Osteoblast (primary cell): Measurements from ENCODE around the gene SENP8. TPM values are rescaled to one million over a fixed set of nuclear protein-coding genes. Genes with fewer than 3 reads are reported as not detected.
A peak's percentile ranks its signal among the peaks of the same experiment; 100 is the strongest.

ENCODE experiments used
- DNase-seq: peaks from one replicate; pipeline ENCODE4 v3.0.0; 2011; ENCODE audit warnings: low spot score, mixed read lengths; ENCODE audit not compliant: insufficient read length; ENCODE audit errors: missing footprints
- H2AFZ ChIP-seq: 2 replicates; pipeline ENCODE4 v1.6.0; 2011; ENCODE audit warnings: mild to moderate bottlenecking, low read length
- H3K27ac ChIP-seq: 2 replicates; pipeline ENCODE4 v1.5.1; 2011; ENCODE audit warnings: mild to moderate bottlenecking, low read depth, low read length, moderate library complexity
- H3K27me3 ChIP-seq: 2 replicates; pipeline ENCODE4 v1.6.0; 2012; ENCODE audit warnings: mild to moderate bottlenecking, control low read depth, inconsistent platforms, low read length, moderate library complexity; ENCODE audit not compliant: insufficient read depth
- H3K36me3 ChIP-seq: 2 replicates; pipeline ENCODE4 v1.5.1; 2011; ENCODE audit warnings: mild to moderate bottlenecking, low read length, control low read depth, moderate library complexity; ENCODE audit not compliant: insufficient read depth
- H3K4me1 ChIP-seq: 2 replicates; pipeline ENCODE4 v1.5.1; 2011; ENCODE audit warnings: mild to moderate bottlenecking, low read length, control low read depth, moderate library complexity; ENCODE audit not compliant: insufficient read depth
- H3K4me2 ChIP-seq: 2 replicates; pipeline ENCODE4 v1.6.0; 2011; ENCODE audit warnings: mild to moderate bottlenecking, low read length; ENCODE audit not compliant: insufficient read depth
- H3K4me3 ChIP-seq: fragments of 200-600 bp; sonication (generic); 3 replicates; pipeline ENCODE4 v1.5.1; 2012; ENCODE audit warnings: mild to moderate bottlenecking, low read length, inconsistent platforms; ENCODE audit not compliant: insufficient read depth
- H3K79me2 ChIP-seq: 2 replicates; pipeline ENCODE4 v1.6.0; 2012; ENCODE audit warnings: mild to moderate bottlenecking, low read length, control low read depth, inconsistent platforms; ENCODE audit not compliant: insufficient read depth
- H3K9me3 ChIP-seq: 2 replicates; pipeline ENCODE4 v1.5.1; 2011; ENCODE audit warnings: low read depth, low read length, control low read depth
- H4K20me1 ChIP-seq: 2 replicates; pipeline ENCODE4 v1.6.0; 2012; ENCODE audit warnings: mild to moderate bottlenecking, low read length, control low read depth; ENCODE audit not compliant: insufficient read depth
- total RNA-seq: library from RNA; depleted of rRNA; stranded (reverse); fragments of >200 nt; gene quantifications from 2 replicates; pipeline ENCODE4 v1.2.3, GENCODE V29; 2012
- TF ChIP-seq, protein P1 (sequence below): IDR thresholded peaks from 2 replicates; pipeline ENCODE4 v1.5.1; 2011; ENCODE audit warnings: mild to moderate bottlenecking, low read depth, low read length, moderate library complexity; ENCODE audit errors: extremely low read depth

The SENP8 gene
- total RNA-seq, 1 donor, result 2.5 TPM

DNA sequence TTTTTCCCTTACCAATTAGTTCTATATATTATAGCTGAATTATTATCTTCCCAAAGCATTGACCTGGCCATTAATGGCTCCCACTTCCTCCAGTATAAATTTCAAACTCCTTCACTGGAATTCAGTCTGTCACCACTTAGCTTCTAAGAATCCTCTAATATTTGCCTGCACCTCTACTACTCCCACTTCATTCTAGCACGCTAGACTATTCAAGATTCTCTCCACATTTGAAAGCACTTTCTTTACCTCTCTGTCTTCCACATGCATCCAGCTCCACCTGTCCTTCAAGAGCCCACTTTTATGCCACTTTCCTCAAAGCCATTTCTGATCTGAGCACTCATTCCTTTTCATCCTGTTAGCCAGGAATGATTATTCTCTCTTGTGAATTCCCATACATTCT is 15.0 kb downstream of the SENP8 start:
- Histone ChIP-seq H3K4me1 (no peaks in the 10 kb centered on the region), H3K4me3 (no peak overlapping the region), H3K79me2 (no peaks in the 10 kb centered on the region), H4K20me1 (no peaks in the 10 kb centered on the region), H3K27ac (no peak overlapping the region), H3K4me2 (no peak overlapping the region), H2AFZ (no peak overlapping the region), H3K36me3 (no peaks in the 10 kb centered on the region), H3K9me3 (no peaks in the 10 kb centered on the region), H3K27me3 (no peaks in the 10 kb centered on the region)
- TF ChIP-seq, protein P1, sequence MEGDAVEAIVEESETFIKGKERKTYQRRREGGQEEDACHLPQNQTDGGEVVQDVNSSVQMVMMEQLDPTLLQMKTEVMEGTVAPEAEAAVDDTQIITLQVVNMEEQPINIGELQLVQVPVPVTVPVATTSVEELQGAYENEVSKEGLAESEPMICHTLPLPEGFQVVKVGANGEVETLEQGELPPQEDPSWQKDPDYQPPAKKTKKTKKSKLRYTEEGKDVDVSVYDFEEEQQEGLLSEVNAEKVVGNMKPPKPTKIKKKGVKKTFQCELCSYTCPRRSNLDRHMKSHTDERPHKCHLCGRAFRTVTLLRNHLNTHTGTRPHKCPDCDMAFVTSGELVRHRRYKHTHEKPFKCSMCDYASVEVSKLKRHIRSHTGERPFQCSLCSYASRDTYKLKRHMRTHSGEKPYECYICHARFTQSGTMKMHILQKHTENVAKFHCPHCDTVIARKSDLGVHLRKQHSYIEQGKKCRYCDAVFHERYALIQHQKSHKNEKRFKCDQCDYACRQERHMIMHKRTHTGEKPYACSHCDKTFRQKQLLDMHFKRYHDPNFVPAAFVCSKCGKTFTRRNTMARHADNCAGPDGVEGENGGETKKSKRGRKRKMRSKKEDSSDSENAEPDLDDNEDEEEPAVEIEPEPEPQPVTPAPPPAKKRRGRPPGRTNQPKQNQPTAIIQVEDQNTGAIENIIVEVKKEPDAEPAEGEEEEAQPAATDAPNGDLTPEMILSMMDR, result no peak
- DNase-seq, result peak; percentile 4

DNA sequence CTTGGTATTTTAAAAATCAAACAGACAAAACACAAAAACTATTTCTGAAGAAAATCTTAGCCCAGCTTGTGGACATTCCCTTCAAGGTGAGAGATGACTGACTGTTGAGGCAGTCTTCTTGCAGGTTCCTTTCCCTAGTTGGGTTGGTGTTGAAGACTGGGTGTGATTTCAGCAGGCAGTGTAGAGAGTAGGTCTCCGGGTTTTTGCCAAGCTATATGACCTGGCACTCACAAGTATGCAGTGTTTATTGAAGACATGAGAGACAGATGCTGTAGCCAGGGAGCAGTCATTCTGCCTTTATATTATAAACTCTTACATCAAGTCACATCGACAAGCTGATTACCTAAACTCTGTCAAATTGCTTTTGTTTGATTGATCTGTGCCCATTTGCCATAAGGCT is 17.5 kb downstream of the SENP8 start:
- DNase-seq, result no peak
- H3K27ac ChIP-seq, result no peak overlapping the region
- no peaks in the 10 kb centered on the region for H3K9me3 ChIP-seq
- H3K36me3 ChIP-seq, result no peaks in the 10 kb centered on the region
- no peaks in the 10 kb centered on the region for H3K79me2 ChIP-seq
- no peaks in the 10 kb centered on the region for H4K20me1 ChIP-seq
- H3K4me2 ChIP-seq, result no peak overlapping the region
- no peak overlapping the region for H2AFZ ChIP-seq
- TF ChIP-seq, protein P1, result no peak
- no peaks in the 10 kb centered on the region for H3K4me1 ChIP-seq
- no peak overlapping the region for H3K4me3 ChIP-seq
- H3K27me3 ChIP-seq, result no peaks in the 10 kb centered on the region

DNA sequence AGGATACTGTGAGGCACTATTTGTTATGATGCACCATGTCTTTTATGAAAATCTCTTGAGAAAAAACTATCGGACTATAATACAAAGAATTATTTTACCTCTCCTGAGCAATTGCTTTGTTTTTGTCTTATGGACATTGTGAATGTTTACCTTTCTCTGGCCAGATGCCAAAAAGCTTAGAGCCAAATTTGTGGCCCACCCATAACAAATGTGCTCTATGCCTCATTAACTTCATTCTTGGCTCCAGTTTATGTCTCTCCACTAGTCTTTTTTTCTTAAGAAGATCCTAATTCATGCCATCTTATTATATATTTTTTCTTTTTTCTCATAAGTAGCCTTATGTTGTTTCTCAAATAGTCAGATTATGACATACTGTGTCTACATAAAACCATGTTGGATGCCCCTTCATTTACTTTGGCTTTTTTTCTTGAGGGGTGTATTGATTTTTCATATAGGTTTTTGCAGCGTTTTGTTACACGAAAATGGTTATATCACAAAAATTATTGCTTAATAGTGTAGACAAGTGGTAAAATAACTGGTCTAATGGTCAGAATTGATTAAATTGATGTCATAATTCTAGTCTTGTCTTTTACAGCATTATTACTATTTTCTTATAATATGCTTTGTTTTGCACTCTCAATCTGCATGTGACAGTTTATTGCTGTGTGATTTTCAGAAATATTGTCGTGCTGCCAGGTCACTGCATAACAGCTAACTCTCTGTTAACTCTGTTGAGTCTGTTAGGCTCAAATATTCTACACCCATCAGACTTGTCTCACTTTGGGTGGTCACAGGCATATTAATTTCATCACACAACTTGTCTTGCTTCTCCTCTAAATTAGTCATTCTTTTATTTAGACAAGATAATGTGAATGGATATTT is 18.2 kb downstream of the SENP8 start:
- Histone ChIP-seq H3K9me3 (no peaks in the 10 kb centered on the region), H3K4me2 (no peak overlapping the region), H2AFZ (no peak overlapping the region), H3K4me3 (no peak overlapping the region), H3K4me1 (peaks cover 2% of the 10 kb centered on the region), H3K79me2 (no peaks in the 10 kb centered on the region), H3K36me3 (no peaks in the 10 kb centered on the region), H3K27me3 (no peaks in the 10 kb centered on the region), H3K27ac (no peak overlapping the region), H4K20me1 (no peaks in the 10 kb centered on the region)
- TF ChIP-seq, protein P1, result no peak
- DNase-seq, result no peak

DNA sequence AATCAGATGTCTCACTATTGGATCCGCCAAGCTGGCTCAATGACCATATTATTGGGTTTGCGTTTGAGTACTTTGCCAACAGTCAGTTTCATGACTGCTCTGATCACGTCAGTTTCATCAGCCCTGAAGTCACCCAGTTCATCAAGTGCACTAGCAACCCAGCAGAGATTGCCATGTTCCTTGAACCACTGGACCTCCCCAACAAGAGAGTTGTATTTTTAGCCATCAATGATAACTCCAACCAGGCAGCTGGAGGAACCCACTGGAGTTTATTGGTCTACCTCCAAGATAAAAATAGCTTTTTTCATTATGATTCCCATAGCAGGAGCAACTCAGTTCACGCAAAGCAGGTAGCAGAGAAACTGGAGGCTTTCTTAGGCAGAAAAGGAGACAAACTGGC is 21.5 kb downstream of the SENP8 start:
- Histone ChIP-seq H3K79me2 (no peaks in the 10 kb centered on the region), H3K9me3 (no peaks in the 10 kb centered on the region), H3K4me3 (no peak overlapping the region), H3K27ac (no peak overlapping the region), H4K20me1 (no peaks in the 10 kb centered on the region), H3K36me3 (no peaks in the 10 kb centered on the region), H2AFZ (no peak overlapping the region), H3K27me3 (no peaks in the 10 kb centered on the region), H3K4me2 (no peak overlapping the region), H3K4me1 (peaks cover 5% of the 10 kb centered on the region)
- TF ChIP-seq, protein P1, result no peak
- no peak for DNase-seq
